CD4-positive, alpha-beta T cell treated with Interleukin-1 beta for 1 hour (primary cell): ENCODE data around the gene SCYL1.

ENCODE experiments used
- DNase-seq, 2 donors: peaks; one replicate each; pipeline ENCODE4 v3.0.0-alpha.2; 2020 to 2022

The SCYL1 gene

DNA sequence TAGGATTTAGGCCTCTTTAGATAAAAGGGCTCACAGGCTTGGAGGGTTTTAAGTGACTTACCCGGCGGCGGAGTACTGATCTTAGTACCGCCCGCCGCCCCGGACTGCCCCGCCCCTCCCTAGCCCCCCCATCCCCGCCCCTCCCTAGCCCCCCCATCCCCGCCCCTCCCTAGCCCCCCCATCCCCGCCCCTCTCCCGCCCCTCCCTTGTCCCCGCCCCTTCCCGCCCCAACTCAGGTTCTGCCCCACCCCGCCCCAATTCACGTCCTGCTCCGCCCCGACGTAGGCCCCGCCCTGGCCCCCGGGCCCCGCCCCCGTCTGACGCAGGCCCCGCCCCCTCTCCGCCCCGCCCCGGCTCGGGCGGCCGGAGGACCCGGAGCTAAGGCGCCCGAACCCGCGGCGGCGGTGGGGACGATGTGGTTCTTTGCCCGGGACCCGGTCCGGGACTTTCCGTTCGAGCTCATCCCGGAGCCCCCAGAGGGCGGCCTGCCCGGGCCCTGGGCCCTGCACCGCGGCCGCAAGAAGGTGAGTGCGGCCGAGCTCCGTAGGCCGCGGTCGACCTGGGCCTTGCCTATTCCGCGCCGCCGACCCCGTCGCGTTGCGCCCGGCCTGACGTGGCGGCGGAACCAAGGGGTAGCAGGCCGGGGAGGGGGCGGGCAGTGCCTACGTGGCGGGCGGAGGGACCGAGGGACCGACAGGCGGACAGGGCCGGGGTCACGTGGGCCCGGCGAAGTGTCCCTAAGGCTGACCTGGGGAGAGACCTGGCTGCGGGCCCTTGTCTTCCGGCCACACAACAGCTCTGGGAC is at the start of gene SCYL1:
TSS of gene SCYL1 (plus strand) at position 343 of the 805 bp plus-strand sequence. CDS start at position 414, 71 bp downstream.
- peak; percentile 79 to 86 for DNase-seq

DNA sequence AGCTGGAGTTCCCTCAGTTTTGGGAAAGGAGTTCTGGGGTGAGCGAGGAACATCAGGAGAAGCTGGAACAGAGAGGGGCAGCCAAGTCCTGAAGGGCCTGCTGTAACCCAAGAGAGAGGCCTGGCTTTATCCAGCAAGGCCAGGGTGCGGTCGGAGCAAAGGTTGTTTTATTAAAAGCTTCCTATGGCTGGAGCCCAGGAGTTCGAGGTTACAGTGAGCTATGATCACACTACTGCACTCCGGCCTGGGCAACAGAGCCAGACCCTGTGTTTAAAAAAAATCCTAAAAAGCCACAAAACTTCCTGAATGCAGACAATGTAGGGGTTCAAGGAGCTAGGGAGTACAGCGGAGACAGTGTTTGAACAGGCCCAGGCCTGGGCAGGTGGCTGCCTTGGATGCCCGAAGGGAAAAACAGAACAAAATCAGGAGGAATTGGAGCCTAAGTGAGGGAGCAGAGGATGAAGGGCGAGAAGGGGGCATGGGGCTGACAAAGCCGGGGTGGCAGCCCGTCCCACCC is 48.2 kb upstream of the SCYL1 start:
- DNase-seq = no peak

DNA sequence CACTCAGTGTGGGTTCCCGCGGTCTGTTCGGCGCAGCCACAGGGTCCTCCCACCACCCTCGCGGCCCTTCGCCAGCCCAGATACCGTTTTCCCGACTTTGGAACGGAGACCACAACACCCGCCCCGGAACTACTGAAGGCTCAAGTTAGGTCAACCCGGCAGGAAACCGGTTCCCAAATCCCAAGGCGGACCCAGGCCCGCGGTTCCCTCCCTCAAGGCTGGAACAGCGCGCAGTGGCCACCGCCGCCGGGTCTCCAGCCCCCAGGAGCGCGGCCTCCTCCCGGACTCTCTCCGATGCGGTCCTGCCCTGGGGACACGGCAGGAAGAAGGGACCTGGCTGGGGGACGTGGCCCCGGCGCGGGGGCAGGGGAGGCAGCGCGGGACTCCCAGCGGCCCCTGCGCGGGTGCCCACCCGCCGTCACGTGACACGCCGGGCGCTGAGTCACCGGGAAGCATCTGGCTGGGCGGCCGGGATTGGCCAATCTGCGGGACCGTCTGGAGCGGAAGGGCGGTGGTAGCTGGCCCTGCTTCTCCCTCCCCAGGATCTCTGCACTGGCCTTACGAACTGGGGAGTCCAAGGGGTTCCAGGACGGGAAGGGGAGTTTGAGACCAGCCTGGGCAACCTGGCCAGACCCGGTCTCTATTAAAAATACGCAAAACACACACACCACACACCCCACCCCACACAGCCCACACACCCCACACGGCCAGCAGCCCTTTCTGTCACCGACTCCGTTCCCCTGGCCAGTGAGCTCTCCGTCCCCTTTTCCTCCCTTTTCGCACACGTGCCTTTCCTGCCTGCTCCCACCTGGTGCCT is 47.5 kb upstream of the SCYL1 start:
- peak; percentile 88 to 92 for DNase-seq

DNA sequence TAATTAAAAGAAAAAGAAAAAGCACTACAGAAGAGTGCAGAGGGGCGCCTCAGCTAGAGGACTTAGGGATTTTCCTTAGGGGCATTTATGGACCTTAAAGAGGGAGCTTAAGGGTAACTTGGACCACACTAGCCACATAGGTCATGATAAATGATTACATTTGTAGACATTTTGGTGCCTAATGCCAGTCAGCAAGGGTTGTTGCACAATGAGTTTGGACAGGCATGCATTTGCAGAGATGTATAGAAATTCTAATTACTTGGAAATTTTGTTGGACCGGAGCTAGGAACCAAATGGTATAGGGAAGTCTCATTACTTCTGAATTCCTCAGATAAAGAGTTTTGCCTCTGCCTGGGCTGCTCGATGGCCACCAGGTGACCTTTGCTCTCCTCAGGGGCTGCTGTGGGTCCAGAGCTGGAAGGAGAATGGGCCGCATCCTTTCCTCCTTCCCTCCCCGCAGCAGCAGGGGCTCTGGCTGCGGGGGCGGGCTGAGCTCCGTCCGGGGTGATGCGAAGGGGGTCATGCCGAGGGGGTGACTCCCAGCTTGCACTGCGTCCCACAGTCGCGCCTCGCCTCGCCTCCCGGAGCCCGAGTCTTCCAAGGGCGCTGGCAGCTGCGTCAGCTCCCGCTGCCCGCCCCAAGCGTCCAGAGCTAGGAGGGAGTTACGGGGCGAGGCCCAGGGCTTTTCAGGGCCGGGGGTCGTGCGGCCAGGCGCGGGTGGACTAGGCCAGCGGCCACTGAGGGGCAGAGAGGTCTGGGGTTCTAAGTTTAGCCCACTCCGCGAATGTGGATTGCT is 46.3 kb upstream of the SCYL1 start:
- DNase-seq = no peak

DNA sequence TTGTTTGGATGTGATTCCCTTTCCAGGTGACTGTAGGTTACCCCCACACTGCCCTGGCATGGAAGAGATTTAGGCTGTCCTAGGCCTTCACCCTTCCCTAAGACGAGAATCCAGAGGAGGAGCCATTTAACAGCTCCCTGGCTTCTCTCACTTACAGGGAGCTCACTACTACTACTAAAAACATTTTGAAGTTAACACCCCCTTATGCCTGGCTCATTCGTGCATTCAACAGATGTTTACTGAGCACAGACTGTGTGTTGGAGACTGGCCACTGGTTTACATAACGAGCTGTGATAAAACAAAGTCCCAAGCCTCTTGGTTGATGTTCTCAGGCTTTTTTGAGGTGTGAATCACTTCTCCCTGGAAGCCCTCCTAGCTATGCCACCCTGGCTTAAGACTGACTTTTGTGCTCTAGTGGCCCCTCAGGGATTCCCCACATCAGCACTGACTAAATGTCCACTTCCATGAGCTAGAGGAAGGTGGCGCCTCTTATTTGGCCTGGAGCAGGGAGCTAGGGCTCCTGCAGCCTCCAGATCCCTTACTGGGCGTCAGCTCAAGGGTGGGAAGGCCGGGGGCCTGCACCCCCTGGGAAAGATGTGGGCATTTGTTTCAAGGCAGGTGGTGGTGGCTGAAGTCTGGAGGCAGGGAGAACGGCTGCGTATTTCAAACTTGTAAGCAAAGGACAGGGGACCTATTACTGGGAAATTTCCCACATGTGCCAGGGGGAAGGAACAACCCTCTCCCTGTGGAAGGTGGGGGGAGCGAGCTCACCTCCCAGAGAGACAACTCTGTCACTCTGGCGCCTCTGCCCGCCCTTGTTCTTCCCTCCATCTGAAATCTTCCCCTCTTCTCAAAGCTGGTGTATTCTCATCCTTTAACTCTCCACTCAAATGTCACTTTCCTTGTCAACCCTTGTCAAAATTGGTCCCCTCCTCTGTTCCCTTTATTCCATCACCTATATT is 45.4 kb upstream of the SCYL1 start:
- no peak for DNase-seq

DNA sequence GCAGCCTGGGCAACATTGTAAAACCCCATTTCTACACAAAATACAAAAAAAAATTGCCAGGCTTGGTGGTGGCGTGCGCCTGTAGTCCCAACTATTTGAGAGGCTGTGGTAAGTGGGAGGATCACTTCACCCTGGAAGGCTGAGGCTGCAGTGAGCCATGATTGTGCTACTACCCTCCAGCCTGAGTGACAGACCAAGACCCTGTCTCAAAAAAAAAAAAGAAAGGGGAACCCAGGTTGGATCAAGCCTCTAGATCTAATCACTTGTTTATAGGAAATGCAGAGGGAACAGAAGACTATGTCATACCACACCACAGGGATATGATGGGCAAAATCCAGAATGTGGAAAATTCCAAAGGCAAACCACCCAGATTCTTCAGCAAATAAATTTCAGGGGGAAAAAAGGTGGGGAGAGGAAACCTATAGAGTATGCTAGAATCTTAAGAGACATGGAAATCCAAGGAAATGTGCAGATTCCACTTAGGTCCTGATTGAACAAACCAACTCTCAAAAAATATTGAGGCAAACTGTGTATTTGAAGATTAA is 42.5 kb upstream of the SCYL1 start:
- DNase-seq = no peak

DNA sequence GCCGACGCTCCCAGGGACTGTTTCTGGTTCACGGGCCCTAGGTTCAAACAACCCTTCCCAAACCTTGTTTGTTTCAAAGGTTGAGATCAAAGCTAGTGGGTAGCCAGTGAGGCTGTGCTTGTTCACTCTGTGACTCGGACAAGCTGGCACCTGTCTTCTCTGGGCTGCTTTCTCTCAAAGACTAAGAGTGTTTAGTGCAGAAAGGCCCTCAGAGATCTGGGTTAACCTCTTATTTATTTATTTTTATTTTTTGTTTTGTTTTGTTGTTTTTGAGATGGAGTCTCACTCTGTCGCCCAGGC is 39.0 kb upstream of the SCYL1 start:
- no peak for DNase-seq

DNA sequence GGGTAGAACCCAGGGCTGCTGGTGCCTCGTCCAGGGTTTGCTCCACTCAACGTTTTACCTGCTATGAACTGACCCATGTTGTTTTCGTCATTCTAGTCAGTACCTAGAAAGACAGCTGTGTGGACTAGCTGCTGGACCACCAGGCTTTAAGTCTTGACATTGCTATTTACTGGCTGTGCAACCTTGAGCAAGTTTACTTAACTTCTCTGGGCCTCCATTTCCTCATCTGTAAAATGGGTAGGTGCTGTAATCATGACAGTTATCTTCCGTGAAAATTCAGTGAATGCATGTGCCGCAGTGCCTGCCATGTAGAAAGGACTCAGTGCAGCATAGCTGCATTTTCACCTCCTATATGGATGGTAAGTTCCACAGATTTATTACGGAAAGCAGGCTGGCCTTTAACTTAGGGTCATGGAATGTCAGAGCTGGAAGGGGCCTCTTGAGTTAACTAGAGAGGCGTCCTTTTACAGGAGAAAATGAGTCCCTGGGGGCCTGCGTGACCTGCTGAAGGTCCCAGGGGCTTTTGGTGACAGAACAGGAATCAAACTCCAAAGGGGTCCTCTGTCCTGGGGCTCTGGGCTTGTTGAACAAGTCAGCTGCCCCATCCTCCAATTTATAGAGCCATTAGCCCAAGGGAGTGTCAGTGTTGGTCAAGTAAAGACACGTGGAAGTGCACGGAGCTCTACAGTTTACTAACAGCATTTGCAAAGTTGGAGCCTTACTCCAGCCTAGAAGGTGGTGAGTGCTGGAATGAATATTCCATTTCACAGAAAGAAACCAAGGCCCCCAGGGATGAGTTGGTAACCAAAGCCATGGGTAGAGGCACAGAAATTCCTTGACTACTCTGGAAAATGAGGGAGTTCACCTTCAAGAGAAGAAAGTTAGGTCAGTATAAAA is 38.1 kb upstream of the SCYL1 start:
- DNase-seq = no peak

DNA sequence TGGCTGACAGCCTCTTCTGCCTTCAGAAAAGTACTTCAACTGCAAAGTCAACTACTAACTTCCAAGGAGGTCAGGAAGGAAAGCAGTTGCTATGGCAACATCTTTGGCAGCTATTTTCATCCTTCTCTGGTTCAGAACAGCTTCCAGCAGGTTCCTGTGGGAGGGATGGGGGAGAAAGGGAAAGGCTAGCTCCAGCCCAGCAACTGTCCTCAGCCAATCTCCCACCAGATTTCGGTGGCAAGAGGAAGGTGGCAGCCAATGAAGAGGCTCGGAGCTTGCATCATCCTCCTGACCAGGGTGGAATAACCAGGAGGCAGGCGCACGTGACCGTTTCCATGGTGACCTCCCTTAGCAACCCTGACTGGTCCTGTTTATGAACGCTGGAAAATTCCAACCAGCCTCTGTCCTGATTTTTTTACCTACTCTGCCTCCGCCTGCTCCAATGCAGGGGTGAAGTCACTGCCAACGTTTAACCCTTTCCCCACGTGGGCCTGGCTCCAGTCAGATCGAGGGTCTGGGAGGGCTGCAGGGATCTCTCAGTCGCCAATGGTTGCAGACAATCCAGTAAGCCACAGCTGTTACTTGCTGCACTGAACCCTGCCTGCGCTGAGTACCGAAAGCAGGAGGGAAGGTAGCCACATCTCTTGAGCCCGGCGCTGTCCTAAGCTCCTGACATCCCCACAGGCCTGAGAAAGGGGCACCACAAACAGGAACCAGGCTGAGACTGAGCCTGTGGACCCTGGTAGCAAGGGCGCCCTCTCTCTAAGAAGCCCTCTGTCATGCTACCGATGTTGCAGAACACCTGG is 37.2 kb upstream of the SCYL1 start:
- peak; percentile 48 to 87 for DNase-seq

DNA sequence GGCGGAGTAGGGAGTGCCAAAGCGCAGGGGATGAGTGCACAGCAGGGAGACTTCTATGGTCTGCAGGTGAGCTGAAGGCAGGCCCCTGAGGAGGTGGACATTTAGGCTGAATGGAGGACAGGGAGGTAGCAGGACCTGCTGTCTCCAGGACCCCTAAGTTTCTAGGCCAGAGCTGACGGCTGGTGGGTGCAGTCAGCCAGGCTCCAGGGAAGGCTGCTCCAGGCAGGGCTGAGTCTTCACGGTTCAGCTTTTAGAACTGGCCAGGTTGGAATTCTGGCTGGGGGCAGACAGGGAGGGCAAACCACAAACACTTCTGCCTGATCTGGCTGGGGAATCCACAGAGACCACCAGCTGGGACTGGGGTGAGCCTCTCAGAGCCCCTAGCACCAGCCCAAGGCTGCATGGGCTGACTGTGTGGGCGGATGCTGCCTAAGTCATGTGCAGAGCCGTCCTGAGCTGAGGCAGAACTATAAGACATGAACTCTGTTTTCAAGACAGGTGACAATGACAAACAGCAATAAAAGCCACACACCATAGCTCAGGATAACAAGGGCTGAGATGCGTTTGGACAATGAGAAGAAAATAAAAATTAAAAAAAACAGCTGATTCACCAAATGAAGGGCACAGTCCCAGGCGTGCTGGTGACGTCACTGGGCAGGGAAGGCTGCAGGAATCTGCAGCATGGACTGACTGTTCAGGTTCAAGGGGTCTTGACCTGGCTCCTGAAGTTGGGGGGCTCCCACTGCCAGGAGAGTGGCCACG is 36.4 kb upstream of the SCYL1 start:
- DNase-seq = no peak

DNA sequence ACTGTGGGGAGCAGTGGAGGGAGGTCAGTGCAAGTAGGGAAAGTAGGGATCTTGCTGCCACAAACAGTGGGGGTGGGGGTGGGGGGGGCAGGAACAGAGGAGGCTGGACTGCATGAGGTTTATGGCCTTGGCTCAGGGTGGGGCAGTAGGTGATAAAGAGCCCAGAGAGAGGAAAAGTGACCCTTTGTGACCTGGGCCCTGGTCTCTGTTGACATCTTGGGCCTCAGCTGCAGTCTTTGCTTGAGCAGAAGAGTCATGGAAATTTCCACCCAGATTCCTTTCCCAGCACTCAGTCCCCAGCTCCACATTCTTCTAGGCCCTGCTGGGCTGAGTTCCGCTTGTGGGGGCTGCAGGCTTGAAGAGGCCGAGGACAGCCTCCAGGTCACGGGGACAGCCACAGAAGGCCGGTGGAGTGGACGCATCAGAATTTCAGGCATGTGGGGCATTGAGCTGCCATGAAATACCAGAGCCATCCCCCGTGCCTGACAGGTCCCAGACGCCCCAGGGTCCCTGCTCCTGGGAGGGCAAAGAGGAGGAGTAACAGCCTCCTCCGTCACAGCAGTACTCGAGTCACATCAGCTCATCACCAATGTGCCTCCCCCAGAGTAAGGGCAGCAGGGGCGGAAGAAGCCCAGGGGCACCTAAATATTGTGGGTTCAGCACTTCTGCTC is 35.7 kb upstream of the SCYL1 start:
- DNase-seq = no peak

DNA sequence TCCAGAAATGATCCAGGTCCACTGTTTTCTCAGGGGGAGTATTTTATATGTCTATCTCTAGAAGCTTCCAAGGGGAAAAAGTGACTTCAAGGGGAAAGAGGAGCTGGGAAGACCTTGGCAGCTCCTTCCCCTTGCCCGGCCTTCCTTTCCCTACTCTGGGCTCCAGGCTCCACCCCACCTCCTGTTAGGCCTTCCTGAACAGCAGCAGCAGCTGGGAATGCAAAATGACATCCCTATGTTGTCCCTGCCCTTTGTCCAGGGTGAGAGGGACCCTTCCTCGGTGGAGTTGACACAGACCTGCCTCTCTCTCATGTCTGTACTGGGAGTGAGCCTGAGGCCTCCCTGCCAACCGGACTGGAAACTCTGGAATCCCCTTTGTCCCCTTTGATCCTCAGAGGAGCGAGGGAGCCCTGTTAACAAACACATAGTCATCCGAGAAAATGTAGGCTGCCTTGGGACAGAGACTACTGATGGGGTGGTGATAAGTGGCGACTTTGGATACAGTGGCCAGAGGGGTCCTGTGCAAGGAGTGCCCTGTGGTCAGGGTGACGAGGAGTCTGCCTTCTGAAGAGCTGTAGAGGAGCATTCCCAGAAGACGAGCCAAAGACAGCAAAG is 35.1 kb upstream of the SCYL1 start:
- no peak for DNase-seq

DNA sequence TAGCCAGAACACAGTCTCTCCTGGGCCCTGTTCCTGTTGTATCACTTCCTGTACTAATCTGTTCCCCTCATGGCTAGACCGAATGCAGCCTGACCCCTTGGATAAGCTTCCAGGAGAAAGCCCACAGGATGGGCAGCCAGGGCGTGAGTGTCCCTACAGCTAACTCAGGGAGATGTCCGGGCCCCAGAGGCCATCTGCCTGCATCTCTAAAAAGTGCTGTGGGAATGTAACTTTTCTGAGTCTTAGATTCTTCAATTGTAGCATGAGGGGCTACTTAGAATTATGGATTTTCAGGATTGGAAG is 33.8 kb upstream of the SCYL1 start:
- no peak for DNase-seq

DNA sequence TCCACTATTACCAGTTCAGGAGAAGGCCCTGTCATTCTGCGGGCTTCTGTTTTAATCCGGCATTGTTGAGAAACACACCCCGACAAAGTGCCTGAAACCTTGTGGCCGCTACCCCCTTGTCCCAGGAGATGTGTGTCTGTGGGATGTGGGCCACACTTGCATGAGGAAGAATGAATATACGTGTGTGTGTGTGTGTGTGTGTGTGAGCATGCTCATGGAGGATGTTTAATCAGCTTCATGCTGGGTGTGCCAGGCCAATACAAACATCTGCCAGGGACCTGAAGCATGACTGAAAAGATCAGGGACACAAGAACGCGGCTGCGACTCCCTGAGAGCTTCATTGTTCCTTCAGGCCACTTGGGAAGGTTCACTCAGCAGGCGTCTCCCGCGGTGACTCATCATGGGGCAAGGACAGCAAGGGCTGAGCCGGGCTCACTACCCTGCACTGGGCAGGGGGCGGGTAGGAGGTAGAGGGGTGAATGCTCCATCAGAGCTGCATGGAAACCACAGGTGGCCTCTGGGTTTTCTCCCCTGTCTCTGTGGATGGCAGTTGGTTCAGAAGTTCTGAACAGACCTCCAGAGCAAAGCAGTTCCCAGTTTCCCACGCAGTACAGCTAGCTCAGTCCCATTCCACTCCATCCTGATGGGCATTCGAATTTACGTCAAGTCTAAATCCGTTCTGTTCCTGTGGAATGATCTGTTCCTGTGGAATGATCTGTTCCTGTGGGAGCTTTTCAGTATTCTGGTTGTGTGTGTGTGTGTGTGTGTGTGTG is 33.1 kb upstream of the SCYL1 start:
- peak in 1 of 2 donors; percentile 58 for DNase-seq

DNA sequence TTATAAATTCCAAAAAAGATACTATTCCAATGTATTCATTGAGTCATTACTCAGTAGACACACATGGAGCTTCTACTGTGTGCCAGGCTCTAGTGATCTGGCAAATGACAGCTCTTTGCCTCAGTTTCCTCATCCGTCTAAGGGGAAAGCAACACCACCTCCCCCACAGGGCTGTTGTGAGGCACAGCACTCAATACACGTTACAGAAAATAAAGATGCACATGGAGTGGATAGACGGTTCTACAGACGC is 32.6 kb upstream of the SCYL1 start:
- DNase-seq = no peak

DNA sequence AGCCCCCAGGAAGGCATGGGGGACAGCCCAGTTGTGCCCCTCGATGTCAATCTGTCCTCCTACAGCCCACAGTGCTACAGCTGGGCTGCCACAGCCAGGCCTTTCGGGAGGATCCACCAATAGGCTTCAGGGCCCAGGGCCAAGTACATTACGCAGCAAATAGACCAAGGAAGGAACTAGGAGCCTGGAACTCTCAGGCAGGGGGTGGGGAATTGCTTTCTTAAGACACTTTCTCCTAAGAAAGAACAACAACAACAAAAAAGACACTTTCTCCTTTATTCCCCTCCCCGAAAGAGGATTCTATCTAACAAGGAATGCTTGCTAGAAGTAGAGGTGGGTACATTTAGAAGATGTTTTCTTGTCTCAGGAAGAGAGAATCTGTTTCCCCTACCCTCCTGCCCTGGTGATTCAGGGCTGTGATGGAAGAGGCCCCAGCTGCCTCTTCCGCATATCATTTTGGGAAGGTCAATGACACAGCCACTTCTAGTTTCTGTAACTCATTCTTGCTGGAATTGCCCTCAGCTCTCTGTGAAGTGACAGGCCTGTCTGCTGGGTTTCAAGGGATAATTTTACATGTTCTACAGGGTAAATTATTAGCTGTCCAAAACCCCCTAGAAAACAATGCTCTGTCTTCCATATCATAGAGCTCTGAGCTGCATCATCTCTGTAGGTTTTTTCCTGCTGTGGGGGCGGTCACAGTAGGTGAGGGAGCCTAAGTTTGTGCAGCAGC is 32.1 kb upstream of the SCYL1 start:
- peak in 1 of 2 donors; percentile 58 for DNase-seq
